ENCODE data around the gene TRIO.

Gene TRIO

DNA sequence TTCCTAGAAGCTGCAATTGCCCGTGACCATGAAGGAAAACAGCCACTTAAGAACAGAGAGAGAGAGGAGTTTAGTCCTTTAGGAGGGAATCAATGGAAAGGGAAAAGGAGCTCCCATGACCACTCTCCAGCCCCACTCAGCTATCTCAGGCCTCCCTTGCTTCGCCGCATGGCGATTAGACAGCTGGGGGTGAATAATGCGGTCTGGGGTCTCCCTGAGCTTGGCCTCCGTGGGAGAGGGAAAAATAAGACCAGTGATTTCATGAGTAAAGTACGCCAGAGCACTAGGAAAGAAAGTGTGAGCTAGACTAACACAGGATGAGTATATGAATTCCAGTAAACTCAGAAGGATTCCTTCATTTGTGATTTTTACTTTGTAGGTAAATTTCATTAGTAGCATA lies 180.3 kb downstream of the TRIO start:
- no peak for DNase-seq (ENCODE audit: low read depth, low spot score)

DNA sequence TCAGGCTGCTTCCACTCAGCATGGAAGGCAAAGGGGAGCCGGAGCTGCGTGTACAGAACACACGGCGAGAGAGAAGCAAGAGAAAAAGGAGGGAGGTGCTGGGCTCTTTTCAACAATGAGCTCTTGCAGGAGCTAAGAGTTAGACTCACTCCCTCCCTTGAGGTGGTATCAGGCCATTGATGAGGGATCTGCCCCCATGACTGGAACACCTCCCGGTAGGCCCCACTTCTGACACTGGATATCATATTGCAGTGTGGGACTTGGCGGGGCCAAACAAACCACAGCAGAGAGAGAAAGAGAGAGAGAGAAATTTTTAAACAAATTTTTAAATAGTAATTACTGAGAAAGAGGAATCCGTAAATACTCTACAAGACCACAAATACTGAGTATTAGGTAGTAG lies 182.2 kb downstream of the TRIO start:
- DNase-seq (ENCODE audit: low read depth, low spot score) = no peak

DNA sequence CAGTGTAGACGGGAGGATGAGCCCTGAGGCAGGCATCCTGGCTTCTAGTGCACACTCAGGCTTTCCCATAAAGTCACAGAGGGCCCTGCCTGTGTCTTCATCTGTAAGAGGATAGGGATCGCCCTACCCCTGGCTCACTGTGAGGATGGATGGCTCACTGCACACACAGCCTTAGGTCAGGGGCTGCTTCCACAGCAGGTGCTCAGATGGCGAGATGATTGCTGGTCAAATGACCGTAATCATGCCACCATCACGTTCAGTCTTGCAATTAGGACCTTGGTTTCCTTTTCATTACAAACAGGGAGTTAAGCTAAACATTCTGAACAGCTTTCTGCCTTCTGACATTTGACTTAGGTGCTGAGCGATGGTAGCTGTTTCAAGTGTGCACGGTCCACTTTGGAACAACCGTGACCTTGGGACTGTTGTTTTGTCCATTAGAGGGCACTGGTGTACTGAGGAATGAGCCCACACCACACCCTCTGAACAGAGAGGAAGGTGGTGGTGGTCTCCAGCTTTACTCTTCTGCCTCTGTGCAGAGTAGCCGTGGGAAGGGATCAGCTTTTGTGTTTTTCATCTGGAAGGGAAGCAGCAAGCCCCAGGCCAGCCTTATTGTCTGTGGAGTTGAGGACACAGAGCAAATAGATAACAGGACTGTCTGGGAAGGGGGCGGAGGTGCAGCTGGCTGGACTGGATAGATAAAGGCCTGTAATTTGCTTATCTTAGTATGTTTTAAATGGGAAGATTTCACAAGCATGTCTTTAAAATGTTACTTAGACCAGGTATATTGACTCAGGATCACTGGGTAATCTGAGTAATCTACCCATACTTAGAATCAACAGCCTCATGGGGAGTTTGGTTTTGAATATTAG lies 183.1 kb downstream of the TRIO start:
- no peak for DNase-seq (ENCODE audit: low read depth, low spot score)

DNA sequence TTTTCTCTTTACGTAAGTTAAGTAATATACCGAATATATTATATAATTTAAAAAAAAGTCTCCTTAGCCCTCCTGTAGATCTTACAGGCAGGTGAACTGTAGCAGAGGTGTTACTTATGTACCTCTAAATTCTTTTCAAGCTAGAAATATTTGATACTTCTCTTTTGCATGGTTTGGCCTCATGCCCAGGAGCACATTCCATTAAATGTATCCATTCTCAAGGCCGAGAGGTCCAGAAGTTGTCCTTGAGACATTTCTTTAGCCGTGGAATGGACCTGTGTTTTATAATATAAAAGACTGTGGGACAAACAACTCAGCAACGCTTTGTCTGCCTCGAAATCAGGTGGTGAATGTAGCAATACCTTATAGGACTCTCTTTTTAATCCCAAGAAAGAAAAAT lies 184.5 kb downstream of the TRIO start:
- DNase-seq (ENCODE audit: low read depth, low spot score) = no peak

DNA sequence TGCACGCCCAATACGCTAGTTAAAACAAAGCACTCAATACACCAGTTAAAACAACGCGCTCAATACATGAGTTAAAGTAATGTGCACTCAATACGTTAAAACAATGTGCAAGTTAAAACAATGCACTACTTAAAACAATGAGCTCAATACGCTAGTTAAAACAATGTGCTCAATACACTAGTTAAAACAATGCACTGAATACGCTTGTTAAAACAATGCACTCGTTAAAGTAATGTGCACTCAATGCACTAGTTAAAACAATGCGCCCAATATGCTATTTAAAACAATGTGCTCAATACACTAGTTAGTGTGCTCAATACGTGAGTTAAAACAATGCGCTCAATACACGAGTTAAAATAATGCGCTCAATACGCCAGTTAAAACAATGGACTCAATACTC lies 185.0 kb downstream of the TRIO start:
- DNase-seq (ENCODE audit: low read depth, low spot score) = no peak

DNA sequence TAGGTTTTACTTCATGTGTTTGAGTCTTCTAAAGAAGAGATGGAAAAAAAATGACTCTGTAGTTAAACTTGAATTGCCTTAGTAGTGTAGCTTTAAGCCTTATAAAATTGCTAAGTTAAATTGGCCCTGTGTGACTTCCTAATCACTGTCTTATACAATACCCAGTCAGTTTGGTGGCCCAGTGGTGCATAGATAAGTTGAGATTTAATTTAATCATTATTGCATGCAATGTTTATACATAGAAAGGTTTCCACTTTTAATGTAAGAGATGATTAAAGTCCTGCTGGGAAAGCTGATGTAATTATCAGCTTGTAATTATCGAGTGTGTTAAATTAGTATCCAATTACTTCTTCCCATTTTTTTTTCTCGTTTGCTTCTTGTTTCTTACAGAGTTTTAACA lies 187.1 kb downstream of the TRIO start:
- DNase-seq (ENCODE audit: low read depth, low spot score) = no peak

- DNase-seq (ENCODE audit: low read depth, low spot score) = no peak
Observed at GRCh38 chr5:14330729-14331385, 187.7 kb downstream of the TRIO start.

GRCh38 chr5:14331386-14331781 lies 188.2 kb downstream of the TRIO start:
- DNase-seq (ENCODE audit: low read depth, low spot score) = no peak

DNA sequence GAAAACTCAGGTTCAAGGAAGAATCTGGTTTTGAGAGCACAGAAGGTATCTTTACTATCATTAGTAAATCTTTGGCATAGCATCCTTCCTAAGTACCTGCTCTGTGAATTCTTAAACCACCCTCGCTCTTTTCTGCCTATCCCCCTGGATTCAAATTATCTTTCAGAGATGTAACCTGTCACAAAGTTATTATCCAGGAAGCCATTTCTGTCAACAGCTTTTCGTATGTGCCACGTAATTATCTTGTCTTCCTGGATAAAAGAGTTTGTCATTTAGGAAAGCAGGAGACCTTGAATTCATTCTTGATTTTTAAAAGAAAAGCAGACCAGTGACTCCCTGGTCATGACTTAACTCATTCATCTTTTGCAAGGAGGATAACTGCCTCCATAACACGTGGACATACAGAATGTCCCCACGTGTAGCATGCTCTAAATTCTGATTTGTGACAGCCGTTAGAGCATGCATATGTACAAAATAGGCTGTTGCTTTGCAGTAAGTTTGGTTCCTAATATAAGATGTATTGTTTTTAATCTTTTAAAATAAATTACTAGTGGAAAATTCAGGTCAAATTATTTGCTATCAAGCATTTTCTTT lies 189.0 kb downstream of the TRIO start:
- no peak for DNase-seq (ENCODE audit: low read depth, low spot score)

- no peak for DNase-seq (ENCODE audit: low read depth, low spot score)
Observed at GRCh38 chr5:14332746-14333145, 189.6 kb downstream of the TRIO start.

- DNase-seq (ENCODE audit: low read depth, low spot score) = no peak
Observed at GRCh38 chr5:14337593-14337992, 194.5 kb downstream of the TRIO start.

DNA sequence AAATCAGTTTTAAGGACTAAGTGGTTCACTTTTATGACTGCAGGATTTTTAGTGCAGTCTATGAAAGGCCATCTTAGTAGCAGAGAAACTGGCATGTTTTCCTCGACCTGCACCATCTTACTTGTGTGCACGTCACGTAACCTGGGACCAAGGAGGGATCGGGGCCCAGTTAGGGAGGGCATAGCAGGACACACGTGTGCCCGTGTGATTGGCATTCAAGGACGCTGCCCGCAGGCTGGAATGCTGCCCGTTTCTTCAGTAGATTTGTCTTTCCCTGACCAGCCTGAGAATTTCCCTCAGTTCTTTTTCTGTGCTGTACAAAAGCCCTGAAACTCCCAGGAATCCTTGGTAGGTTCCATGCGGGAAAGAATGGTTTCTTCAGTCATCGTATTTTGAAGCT lies 196.3 kb downstream of the TRIO start:
- DNase-seq (ENCODE audit: low read depth, low spot score) = no peak

GRCh38 chr5:14341571-14342230 lies 198.6 kb downstream of the TRIO start:
- no peak for DNase-seq (ENCODE audit: low read depth, low spot score)

DNA sequence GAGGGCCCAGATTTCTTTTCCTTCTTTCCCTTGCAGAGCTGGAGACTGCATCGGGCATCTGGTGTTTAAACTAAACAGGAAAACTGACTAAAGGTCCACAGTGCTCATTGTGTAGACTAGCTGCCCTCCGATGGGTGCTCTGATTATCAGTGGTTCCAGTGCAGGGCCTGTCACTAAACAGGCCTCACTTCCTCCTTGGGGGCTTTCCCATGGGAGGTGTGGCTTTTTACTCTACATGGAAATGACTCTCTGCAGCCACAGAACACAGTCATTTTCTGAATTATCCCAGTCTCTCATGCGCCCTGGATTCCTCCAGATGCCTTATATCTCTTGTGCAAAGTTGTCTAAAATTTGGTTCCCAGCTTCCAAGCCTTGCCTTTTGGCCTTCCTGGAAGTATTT lies 199.2 kb downstream of the TRIO start:
- DNase-seq (ENCODE audit: low read depth, low spot score) = no peak

DNA sequence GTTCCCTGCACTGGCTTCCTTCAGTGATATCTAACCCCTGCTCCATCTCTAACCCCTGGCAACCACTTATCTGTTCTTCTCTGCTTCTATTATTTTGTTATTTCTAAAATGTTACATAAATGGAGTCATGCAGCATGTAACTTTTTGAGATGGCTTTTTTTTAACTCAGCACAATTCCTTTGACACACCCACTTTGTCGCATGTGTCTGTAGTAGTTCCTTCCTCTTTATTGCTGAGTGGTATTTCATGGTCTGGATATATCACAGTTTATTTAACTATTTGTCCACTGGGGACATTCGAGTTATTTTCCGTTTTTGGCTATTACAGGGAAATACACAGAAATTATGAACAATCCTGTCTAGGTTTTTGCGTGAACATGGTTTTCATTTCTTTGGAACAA lies 200.2 kb downstream of the TRIO start:
- no peak for DNase-seq (ENCODE audit: low read depth, low spot score)

DNA sequence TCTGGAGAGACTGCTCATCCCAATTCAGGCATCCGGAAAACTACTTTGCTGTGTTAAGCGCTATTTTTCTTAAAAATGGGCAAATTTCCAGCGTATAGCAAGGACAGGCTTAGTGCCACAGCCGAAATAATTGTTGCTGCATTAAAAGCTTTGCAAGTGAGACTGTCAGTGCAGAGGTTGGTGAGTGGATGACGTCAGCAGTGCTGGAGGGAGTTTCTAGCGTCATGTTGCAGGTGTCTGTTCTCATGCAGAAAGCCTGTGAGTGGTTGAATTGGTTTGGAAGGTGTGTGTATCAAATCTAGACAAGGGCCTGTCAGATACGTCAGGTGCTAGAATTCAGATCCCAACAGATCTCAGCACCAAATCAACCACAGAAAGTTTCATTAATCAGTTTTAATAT lies 204.4 kb downstream of the TRIO start:
- no peak for DNase-seq (ENCODE audit: low read depth, low spot score)

DNA sequence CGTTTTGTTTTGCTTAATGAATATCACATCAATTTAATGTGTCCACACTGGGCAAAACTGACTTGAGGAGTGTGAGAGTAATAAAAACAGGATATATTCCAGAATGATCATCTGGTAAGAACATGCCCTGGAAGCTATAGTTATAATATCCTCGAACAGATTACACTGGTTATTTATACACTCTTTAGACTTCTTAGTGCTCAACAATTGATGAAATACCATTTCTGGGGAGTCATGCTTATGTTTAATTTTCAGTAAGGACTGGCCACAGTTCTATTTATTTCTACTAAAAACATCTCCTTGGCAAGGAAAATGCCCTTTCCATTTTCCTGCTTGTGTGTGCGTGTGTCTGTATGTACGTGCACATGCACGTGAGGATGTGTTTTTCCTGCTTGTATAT lies 205.0 kb downstream of the TRIO start:
- DNase-seq (ENCODE audit: low read depth, low spot score) = no peak

GRCh38 chr5:14349029-14349428 lies 205.9 kb downstream of the TRIO start:
- no peak for DNase-seq (ENCODE audit: low read depth, low spot score)

- DNase-seq (ENCODE audit: low read depth, low spot score) = no peak
Observed at GRCh38 chr5:14351086-14351661, 208.0 kb downstream of the TRIO start.

- DNase-seq (ENCODE audit: low read depth, low spot score) = peak; percentile 19
Observed at GRCh38 chr5:14351845-14352712, 208.9 kb downstream of the TRIO start.
